AG20443 (cell line): Measurements from ENCODE around the gene RGS17.
A peak's percentile ranks its signal among the peaks of the same experiment; 100 is the strongest.
"Not testable (repeated sequence)": the region's sequence is repeated elsewhere in the genome, so short reads cannot be mapped to it uniquely, and the experiment has no call there.

ENCODE experiments used
- DNase-seq: peaks from one replicate; pipeline ENCODE4 v3.0.0; 2012; ENCODE audit warnings: low spot score, mixed read lengths

Gene RGS17

DNA sequence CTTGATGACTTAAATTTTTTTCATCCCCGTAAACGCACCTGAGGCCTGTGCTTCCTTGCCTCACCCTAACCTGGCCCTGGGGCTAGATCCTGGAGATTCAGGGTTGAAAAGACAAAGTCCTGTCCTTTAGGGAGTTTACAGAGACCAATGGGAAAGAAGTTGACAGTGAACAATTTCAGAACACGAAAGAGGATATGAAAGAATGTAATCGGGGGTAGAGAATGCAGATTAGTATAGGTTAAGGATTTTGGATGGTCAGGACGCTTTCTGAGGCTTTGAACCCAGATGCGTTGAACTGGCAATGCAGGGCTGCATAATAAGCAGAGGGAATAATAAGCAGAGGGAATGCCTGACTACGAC is 146.6 kb downstream of the RGS17 start:
- DNase-seq, result no peak

DNA sequence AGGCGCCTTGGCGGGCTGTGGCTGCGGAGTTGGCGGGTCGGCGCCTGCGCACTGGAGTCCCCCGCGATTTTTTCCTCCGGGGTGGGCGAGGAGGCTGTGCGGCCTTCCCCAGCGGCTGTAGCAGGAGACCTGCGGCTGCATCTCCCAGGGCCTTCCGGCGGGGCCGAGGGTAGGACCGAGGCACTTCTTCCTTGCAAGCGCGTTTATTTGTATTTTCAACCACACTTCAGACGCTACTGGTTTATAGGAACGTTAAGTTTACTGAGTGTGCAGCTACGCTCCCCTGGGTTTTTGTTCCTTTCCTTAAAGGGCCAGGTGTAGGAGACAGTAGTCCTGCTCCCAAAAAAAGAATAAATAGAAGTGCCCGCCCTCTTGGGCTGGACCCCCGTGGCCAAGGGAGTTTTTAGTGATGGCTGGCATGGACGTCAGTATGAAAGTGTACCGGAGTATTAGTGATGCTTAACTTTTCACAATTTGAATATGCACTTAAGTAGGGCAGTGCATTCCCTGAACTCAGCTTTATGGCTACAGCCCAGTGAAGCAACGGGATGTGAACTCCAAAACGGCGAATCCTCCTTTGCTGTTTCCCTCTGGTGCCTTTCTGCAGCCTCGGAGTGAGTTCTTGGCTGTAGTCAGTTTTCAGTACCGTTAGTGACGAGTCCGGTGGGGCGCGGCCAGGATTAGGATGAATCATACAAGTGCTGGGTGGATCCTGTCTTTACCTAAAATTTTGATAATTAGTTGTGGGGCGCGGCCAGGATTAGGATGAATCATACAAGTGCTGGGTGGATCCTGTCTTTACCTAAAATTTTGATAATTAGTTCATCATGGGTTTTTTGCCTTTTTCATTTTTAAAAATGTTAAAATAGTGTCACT is 147.2 kb downstream of the RGS17 start:
- DNase-seq, result peak; percentile 98

- DNase-seq, result peak; percentile 98
Measured at GRCh38 chr6:152982904-152983636, 148.0 kb downstream of the RGS17 start, which contains the start of gene FBXO5. FBXO5 (minus strand) TSS chr6:152983041; CDS start chr6:152982959, 82 bp downstream.

DNA sequence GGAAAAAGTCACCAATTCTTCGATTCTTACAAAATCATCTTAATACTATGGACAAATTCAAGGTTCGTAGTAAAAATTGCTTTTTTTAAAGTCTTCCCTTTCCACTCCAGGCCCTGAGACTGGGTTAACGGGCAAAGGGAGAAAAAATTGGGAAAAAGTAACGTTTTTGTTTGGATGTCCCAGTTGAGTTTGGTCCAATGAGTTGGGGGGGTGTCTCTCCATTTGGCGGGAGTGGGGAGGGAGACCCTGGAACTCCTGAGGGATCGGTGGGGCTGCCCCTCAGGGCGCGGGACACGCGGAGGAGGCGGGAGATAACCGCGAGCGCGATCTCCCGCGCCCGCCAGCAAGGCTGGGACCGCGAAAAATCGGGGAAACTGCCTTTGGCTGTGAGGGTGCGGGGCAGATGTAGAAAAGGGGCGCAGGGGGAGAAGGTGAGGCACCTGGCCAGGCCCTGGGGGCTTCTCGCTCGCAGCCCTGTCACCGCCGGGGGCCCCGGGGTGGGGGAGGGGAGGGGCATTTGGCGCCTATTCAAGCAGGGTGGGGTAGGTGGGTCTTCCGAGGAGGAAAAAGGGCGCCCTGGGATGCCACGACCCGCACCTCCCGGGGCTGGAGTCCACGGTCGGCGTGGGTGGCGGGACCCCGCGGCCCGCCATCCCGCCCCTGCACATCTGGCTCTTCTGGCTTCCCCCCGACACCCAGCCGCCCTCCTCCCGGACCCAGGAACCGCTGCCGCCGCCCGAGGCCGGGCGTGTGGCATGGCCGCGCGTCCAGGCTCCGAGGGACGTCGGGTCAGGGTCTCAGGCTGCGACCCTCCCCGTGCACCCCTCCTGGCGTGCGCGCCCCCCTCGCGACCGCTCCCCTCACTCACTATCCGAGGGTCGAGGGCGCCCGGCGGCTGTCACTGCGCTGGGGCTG is 148.8 kb downstream of the RGS17 start:
- peak; percentile 9 for DNase-seq

- no peak for DNase-seq
Measured at GRCh38 chr6:152981219-152981618, 149.9 kb downstream of the RGS17 start.

DNA sequence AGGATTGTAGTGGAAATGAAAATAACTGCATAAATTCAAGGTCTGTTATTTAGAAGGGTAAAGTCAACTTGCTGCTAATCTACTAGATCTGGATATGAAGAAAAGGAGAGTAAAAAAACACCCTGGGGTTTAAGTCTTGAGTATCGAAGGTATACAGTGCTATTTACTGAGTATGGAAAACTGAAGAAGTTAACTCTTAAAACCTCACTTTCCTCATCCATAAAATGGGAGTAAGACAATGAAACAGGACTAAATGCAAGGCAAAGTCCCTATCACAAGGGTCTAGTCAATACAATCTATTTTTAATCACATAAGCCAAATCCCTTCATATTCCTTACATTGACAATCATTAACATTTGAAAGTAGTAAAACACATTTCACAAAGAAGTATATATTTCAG is 150.4 kb downstream of the RGS17 start:
- no peak for DNase-seq

- DNase-seq, result no peak
Measured at GRCh38 chr6:152979116-152979515, 152.0 kb downstream of the RGS17 start.

DNA sequence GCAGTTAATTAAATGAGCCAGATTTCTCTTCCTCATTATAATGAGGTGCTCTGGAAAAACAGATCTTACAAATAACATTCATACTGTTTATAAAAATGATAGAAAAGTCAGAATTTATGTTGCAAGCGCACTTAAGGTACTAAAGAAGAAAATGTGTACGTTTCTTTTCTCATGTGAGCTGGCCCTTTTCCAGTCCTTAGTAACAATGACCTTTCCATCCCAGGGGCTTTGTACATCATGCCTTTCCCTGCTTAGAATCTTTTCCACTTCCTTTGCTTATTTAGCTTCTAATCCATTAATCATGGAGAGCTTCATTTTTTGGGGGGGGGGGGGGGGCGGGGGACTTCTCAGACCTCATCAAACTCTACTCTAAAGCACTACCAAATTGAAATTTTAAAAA is 153.0 kb downstream of the RGS17 start:
- no peak for DNase-seq

DNA sequence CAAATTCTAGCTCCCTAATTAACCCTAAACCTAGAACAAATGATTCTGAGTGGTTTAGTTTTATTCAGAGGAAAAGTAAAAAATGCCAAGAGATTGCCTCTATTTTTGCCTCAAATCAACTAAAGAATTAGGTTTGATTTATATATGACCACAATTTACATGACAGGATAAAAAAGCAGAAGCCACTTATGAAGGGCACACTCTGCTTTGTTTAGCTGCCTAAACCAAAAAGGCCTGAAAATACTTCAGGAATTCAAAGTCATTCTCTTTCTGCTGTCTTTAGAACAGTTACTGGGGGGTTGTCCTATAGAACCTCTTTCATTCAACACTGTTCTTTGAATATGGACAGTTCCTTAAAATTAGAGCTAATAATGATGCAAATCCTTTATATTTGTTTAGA is 153.5 kb downstream of the RGS17 start:
- no peak for DNase-seq

GRCh38 chr6:152976749-152977148 is 154.3 kb downstream of the RGS17 start:
- no peak for DNase-seq

- DNase-seq, result no peak
Measured at GRCh38 chr6:152975204-152975915, 155.7 kb downstream of the RGS17 start.

GRCh38 chr6:152973916-152974315 is 157.2 kb downstream of the RGS17 start:
- DNase-seq, result no peak

DNA sequence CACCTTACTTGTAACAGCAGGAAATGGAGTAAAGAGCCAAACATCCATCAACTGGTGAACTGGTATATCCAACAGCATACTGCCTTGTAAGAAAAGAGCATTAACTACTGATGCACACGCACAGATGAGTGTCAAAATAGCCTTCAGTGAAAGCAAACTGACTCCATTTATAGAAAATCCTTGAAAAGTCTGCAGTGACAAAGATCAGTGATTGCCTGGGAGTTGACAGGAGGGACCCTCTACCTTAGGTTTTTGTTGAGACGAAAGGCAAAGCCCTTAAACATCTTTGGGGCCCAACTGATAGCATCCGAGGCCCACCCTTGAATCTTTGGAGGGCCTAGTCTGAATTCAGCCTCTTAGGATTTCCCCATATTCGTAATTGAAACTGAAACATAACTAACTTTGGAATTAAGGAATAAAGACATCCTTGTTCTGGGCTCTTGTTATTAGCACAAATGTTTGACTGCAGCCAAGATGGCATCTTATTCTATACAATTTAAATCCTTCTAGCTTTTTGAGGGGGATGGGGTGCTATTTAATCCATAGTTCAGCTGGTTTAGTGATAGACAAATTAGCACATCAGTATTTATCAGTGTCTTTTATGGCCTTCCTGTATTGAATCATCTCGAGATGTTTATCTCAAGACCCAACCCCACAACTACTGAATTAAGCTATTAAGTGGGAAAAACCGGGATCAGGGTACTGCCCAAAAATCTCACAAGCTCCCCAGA is 161.2 kb downstream of the RGS17 start:
- DNase-seq, result no peak

DNA sequence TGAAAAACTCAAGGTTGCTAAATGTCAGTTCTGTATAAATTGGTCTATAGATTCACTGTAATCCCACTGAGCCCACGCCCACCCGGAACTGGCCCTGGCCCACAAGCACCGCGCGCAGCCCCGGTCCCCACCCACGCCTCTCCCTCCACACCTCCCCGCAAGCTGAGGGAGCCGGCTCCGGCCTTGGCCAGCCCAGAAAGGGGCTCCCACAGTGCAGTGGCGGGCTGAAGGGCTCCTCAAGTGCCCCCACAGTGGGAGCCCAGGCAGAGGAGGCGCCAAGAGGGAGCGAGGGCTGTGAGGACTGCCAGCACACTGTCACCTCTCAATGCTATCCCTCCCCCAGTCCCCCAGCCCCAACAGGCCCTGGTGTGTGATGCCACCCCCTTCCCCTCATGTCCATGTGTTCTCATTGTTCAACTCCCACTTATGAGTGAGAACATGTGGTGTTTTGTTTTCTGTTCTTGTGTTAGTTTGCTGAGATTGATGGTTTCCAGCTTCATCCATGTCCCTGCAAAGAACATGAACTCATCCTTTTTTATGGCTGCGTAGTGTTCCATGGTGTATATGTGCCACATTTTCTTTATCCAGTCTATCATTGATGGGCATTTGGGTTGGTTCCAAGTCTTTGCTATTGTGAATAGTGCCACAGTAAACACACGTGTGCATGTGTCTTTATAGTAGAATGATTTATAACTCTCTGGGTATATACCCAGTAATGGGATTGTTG is 164.8 kb downstream of the RGS17 start:
- DNase-seq, result not testable (repeated sequence)

GRCh38 chr6:152959333-152959732 is 171.7 kb downstream of the RGS17 start:
- DNase-seq, result no peak

DNA sequence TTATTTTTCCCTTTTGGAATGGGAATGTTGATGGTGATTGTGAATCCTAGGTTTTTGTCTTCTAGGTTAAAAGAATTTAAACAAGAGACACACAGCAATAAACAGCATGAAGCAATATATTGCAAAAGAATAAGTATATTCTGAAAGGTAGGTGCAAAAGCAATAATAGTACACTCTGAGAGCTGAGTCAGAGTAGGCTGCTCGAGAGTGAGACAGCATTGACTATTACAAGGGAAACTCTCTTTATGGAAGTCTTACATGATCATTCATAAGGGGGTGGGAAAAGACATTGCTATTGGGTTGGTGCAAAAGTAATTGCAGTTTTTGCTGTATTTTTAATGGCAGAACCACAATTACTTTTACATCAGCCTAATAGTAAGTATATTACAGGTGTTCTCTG is 173.3 kb downstream of the RGS17 start:
- no peak for DNase-seq
